Endothelial cell of umbilical vein (primary cell): ENCODE data around the gene ATP13A5. TPM values are rescaled to one million over a fixed set of nuclear protein-coding genes. Genes with fewer than 3 reads are reported as not detected.

Experiments
- BruUV-seq: library from RNA; stranded (reverse); fragments of 400-500 nt; replicated peaks from 2 replicates; lab custom pipeline; 2021; lab: Mats Ljungman, UMichigan
- CTCF ChIA-PET: fragments of 300-600, 350-600 bp; sonication (Branson Sonifier 250); formaldehyde crosslinking; loops from one replicate; lab custom pipeline; 2021; ENCODE audit warnings: antibody characterized with exemption, inconsistent platforms; lab: Charles Lee
- POLR2A ChIA-PET: fragments of 300-600, 350-600 bp; sonication (Branson Sonifier 250); formaldehyde crosslinking; loops from one replicate; lab custom pipeline; 2021; ENCODE audit warnings: antibody characterized with exemption, inconsistent platforms; lab: Charles Lee
- DNase-seq: peaks from one replicate; pipeline ENCODE4 v3.0.0-alpha.2; 2011; ENCODE audit warnings: low read depth, low spot score
- FAIRE-seq: peaks from 2 replicates; lab custom pipeline; 2011; peaks lifted over from hg19 to GRCh38; lab: Jason Lieb, UNC
- H2AFZ ChIP-seq: 2 replicates; pipeline ENCODE4 v1.6.0; 2012; ENCODE audit warnings: low read depth, low read length, control low read depth, inconsistent platforms
- H3K27ac ChIP-seq: 2 replicates; pipeline ENCODE4 v1.5.1; 2011; ENCODE audit warnings: low read depth, mild to moderate bottlenecking, control low read depth, low read length, moderate library complexity; ENCODE audit not compliant: insufficient read depth
- H3K27me3 ChIP-seq, 2 experiments: 2 replicates each; pipeline versions ENCODE4 v1.6.0 to v1.6.1; 2011; ENCODE audit warnings: low read length in 2 of 2, mixed read lengths in 1 of 2; ENCODE audit not compliant: control insufficient read depth in 2 of 2, insufficient read depth in 2 of 2
- H3K36me3 ChIP-seq, 2 experiments: 2 replicates in 1 of 2; 3 replicates in 1 of 2; pipeline ENCODE4 v1.5.1; 2011; ENCODE audit warnings: low read length in 2 of 2, mild to moderate bottlenecking in 1 of 2, moderate library complexity in 1 of 2; ENCODE audit not compliant: control insufficient read depth in 2 of 2, insufficient read depth in 2 of 2; ENCODE audit errors: extremely low read depth in 1 of 2
- H3K4me1 ChIP-seq: 3 replicates; pipeline ENCODE4 v1.5.1; 2011; ENCODE audit warnings: mild to moderate bottlenecking, low read length; ENCODE audit not compliant: control insufficient read depth, insufficient read depth; ENCODE audit errors: extremely low read depth
- H3K4me2 ChIP-seq: 2 replicates; pipeline ENCODE4 v1.6.1; 2011; ENCODE audit warnings: low read length, control low read depth, mixed read lengths; ENCODE audit not compliant: insufficient read depth
- H3K4me3 ChIP-seq, 3 experiments: fragments of 200-600 bp in 1 of 3; sonication (generic), shearing (Covaris generic) in 1 of 3; replicated peaks in 1 of 3; 2 replicates each; pipeline ENCODE4 v1.5.1; 2011 to 2016; ENCODE audit warnings: control low read depth in 3 of 3, low read length in 3 of 3, mild to moderate bottlenecking in 2 of 3, inconsistent platforms in 1 of 3, low read depth in 1 of 3, moderate library complexity in 1 of 3; ENCODE audit not compliant: insufficient read depth in 1 of 3
- H3K79me2 ChIP-seq: 2 replicates; pipeline ENCODE4 v1.6.0; 2012; ENCODE audit warnings: low read length, inconsistent platforms; ENCODE audit not compliant: control insufficient read depth, insufficient read depth
- H3K9ac ChIP-seq: replicated peaks from 2 replicates; pipeline ENCODE3; 2011; ENCODE audit warnings: low read length, control low read depth; ENCODE audit not compliant: insufficient read depth; ENCODE audit errors: extremely low read depth
- H3K9me1 ChIP-seq: replicated peaks from 3 replicates; pipeline ENCODE4 v1.6.0; 2011; ENCODE audit warnings: mild to moderate bottlenecking, low read length; ENCODE audit not compliant: control insufficient read depth, insufficient read depth; ENCODE audit errors: extremely low read depth
- H3K9me3 ChIP-seq: replicated peaks from 2 replicates; pipeline ENCODE4 v1.5.1; 2012; ENCODE audit warnings: low read length, inconsistent platforms; ENCODE audit not compliant: control insufficient read depth, insufficient read depth
- H4K20me1 ChIP-seq: replicated peaks from 2 replicates; pipeline ENCODE3; 2011; ENCODE audit warnings: mild to moderate bottlenecking, low read length; ENCODE audit not compliant: control insufficient read depth, insufficient read depth; ENCODE audit errors: extremely low read depth
- CTCF ChIP-seq, 2 donors: IDR thresholded peaks; 1 replicate in 1 of 2; 2 replicates in 1 of 2; pipeline ENCODE4 v1.5.1; 2011; ENCODE audit warnings: low read length in 2 of 2, mild to moderate bottlenecking in 2 of 2, moderate library complexity in 2 of 2, control low read depth in 1 of 2, inconsistent platforms in 1 of 2, low read depth in 1 of 2; ENCODE audit not compliant: insufficient read depth in 1 of 2; ENCODE audit errors: extremely low read depth in 1 of 2
- EZH2 ChIP-seq: IDR thresholded peaks from 2 replicates; pipeline ENCODE4 v1.6.1; 2012; ENCODE audit warnings: borderline replicate concordance, low read depth, mild to moderate bottlenecking, moderate library complexity, low read length, inconsistent platforms; ENCODE audit not compliant: severe bottlenecking
- FOS ChIP-seq: IDR thresholded peaks from 2 replicates; pipeline ENCODE4 v1.6.1; 2011; ENCODE audit warnings: mild to moderate bottlenecking, low read length, moderate library complexity, borderline replicate concordance; ENCODE audit not compliant: insufficient read depth
- GATA2 ChIP-seq: IDR thresholded peaks from 2 replicates; pipeline ENCODE4 v1.7.0; 2011; ENCODE audit warnings: low read depth, mild to moderate bottlenecking, moderate library complexity, mixed read lengths, low read length; ENCODE audit not compliant: insufficient read length, insufficient read depth
- JUN ChIP-seq: IDR thresholded peaks from 2 replicates; pipeline ENCODE4 v1.6.1; 2011; ENCODE audit warnings: borderline replicate concordance, low read depth; ENCODE audit not compliant: insufficient read length, insufficient read depth
- MYC ChIP-seq: IDR thresholded peaks from one replicate; pipeline ENCODE4 v1.6.1; 2011; ENCODE audit warnings: mild to moderate bottlenecking, low read depth, low read length
- POLR2A ChIP-seq: IDR thresholded peaks from 2 replicates; pipeline ENCODE4 v1.6.1; 2012; ENCODE audit warnings: low read depth, mild to moderate bottlenecking, control low read depth, low read length
- POLR2AphosphoS5 ChIP-seq: IDR thresholded peaks from 2 replicates; pipeline ENCODE4 v1.6.1; 2012; ENCODE audit warnings: low read depth, mild to moderate bottlenecking, control low read depth, low read length, moderate library complexity; ENCODE audit not compliant: insufficient read depth
- dilution Hi-C: fragments of 300-500 bp; cut with MboI; formaldehyde crosslinking; loops from one replicate; pipeline ENCODE4 v1.15.0; 2019; ENCODE audit warnings: low sequenced_read_pairs; ENCODE audit not compliant: extremely low pct_ligation_motif_present
- intact Hi-C: fragments of 100-400 bp; cut with micrococcal nuclease; formaldehyde crosslinking; loops from one replicate; pipeline ENCODE4 v1.10.0; 2022
- polyA plus RNA-seq, 4 experiments: library from polyadenylated mRNA; depleted of rRNA in 3 of 4; stranded (reverse) in 3 of 4; unstranded in 1 of 4; fragments of >200 nt; gene quantifications; 2 replicates each; pipeline versions ENCODE4 v1.2.1 to v1.2.3, GENCODE V29; 2011 to 2012; ENCODE audit warnings: missing spikeins in 1 of 4
- total RNA-seq: library from RNA; stranded (reverse); gene quantifications from 2 replicates; pipeline ENCODE4 v1.2.3, GENCODE V29; 2021
- TF ChIP-seq, protein P1 (sequence below): IDR thresholded peaks from 2 replicates; pipeline ENCODE4 v1.6.1; 2011; ENCODE audit not compliant: insufficient read depth, insufficient read length

ATP13A5 gene
- total and polyA plus RNA-seq, 2 donors (not counting 3 experiments of a cell fraction or from before 2014, with no cell fraction given), result not detected

DNA sequence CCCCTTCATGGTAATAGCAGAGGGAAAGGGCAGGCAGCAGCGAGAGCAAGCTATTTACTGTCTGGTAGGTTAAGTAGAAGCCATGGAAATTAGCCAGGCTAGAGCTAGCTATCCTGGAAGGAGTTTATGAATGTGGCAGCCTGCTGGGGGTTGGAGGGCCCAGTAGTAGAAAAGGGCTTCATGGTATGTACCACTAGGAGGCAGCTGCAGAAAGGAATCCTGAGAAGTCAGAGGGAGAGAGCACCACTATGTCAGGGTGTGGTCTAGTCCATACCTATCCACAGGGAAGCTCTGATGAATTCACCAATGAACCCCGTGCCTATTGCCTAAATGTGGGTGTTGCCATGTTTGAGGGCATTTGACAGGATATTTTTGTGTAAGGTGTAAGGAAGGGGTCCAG lies 82.6 kb downstream of the ATP13A5 start:
- BruUV-seq, result no TSS peak
- TF ChIP-seq MYC, result no peak
- no peak for TF ChIP-seq POLR2A
- no peaks in the 10 kb centered on the region for H3K79me2 ChIP-seq
- no peak overlapping the region for H3K4me3 ChIP-seq
- no peak overlapping the region for H3K27ac ChIP-seq
- DNase-seq (no peak), FAIRE-seq (no peak)
- H3K9ac ChIP-seq, result no peak overlapping the region
- POLR2A ChIA-PET, result no interaction called here
- no peak overlapping the region for H2AFZ ChIP-seq
- no peaks in the 10 kb centered on the region for H3K9me1 ChIP-seq
- H3K27me3 ChIP-seq, result no peaks in the 10 kb centered on the region
- peaks cover 2% of the 10 kb centered on the region for H3K4me1 ChIP-seq
- H3K36me3 ChIP-seq, result no peaks in the 10 kb centered on the region
- H3K9me3 ChIP-seq, result no peaks in the 10 kb centered on the region
- no peaks in the 10 kb centered on the region for H4K20me1 ChIP-seq
- no peak overlapping the region for H3K4me2 ChIP-seq
- intact Hi-C loops, result no loop called here
- CTCF ChIA-PET, result no interaction called here
- dilution Hi-C loops, result no loop called here

DNA sequence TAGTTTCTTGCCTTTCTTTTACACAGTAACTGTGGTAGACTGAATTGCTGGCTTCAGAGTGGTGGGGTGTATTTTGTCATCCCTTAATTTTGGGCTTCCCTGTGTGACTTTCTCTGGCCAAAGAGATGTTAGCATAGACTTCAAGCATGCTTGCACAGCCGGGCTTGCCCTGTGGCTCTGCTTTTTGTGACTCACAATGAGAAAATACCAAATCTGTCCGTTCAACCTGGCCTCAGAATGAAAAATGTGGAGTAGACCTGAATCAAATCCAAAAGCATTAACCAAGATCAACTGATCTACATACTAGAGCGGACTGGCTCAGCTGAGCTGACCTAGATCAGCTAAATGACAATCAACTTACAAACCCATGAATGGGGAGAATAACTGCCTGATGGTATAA lies 86.2 kb downstream of the ATP13A5 start:
- ChIA-PET POLR2A (no interaction called here), CTCF (no interaction called here)
- Histone ChIP-seq H3K79me2 (no peaks in the 10 kb centered on the region), H3K4me2 (no peak overlapping the region), H3K9me3 (no peaks in the 10 kb centered on the region), H2AFZ (no peak overlapping the region), H3K27ac (no peak overlapping the region), H4K20me1 (no peaks in the 10 kb centered on the region), H3K4me3 (no peak overlapping the region), H3K27me3 (no peaks in the 10 kb centered on the region), H3K4me1 (no peaks in the 10 kb centered on the region), H3K36me3 (no peaks in the 10 kb centered on the region), H3K9me1 (no peaks in the 10 kb centered on the region), H3K9ac (no peak overlapping the region)
- no peak for FAIRE-seq
- dilution Hi-C loops, result no loop called here
- intact Hi-C loops, result no loop called here
- DNase-seq, result no peak
- TF ChIP-seq POLR2AphosphoS5 (no peak), MYC (no peak), FOS (no peak), POLR2A (no peak), CTCF (IDR thresholded peaks at IDR 0.05; ENCODE audit: extremely low read depth in 1 of 2, insufficient read depth in 1 of 2, low read depth in 1 of 2, low read length in 2 of 2) (no peak), EZH2 (no peak), GATA2 (no peak), JUN (no peak)
- TF ChIP-seq, protein P1, sequence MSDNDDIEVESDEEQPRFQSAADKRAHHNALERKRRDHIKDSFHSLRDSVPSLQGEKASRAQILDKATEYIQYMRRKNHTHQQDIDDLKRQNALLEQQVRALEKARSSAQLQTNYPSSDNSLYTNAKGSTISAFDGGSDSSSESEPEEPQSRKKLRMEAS, result no peak
- BruUV-seq, result no TSS peak
